ENCODE data around the gene NDUFA11. TPM values are rescaled to one million over a fixed set of nuclear protein-coding genes. Genes with fewer than 3 reads are reported as not detected.

The NDUFA11 gene
- polyA plus RNA-seq, 3 donors: 188 to 552 (median 396) TPM

DNA sequence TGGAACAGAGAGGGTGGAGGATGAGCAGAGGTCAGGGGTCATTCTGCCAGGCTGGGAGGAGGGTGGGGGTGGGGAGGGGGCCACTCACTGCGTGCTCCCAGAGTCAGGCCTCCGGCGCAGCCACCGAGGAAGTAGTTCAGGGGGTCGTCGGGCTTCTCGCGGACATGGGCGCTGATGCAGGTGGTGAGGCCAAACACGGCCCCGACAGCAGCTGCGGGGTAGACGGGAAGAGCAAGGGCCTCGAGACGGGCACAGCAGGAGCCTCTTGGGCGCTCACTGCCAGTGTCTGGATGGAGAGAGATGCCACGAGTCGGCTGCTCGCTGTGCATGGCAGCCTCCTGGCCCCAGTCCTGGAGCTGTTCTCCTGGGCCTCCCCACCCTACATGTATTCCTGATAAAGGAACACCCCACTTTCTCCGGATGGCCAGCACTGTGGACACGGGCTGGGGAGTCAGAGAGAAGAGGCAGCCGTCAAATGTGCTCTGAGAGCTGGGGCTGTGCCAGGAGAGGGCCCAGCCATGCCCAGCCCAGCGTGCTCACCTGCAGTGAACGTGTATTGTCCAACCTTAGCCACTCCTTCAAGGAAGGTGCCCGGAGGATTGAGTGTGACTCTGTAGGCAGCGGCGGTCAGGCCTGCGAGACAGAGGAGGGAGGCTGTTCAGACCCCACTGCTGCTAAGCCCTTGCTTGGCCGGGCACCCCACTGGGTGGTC lies 7.1 kb downstream of the NDUFA11 start:
- Histone ChIP-seq H4K20me1 (ENCODE audit: insufficient read depth, low read length) (peaks cover 44% of the 10 kb centered on the region), H3K27ac (ENCODE audit: low read depth in 1 of 2, low read length in 2 of 2) (no peak overlapping the region), H3K9ac (ENCODE audit: insufficient read depth, low read length, poor library complexity, severe bottlenecking) (no peak overlapping the region), H3K36me3 (replicated peaks in 1 of 2; ENCODE audit: control insufficient read depth in 1 of 2, insufficient read depth in 2 of 2, low read length in 2 of 2) (peaks cover 34 to 38% of the 10 kb centered on the region in 2 donors), H3K4me3 (replicated peaks in 1 of 3; ENCODE audit: low read depth in 2 of 3, low read length in 3 of 3) (no peak overlapping the region), H2AFZ (ENCODE audit: insufficient read depth, low read depth, low read length, poor library complexity, severe bottlenecking) (no peak overlapping the region), H3K27me3 (ENCODE audit: control insufficient read depth in 2 of 2, insufficient read depth in 2 of 2, low read length in 2 of 2) (peaks cover 0 to 11% of the 10 kb centered on the region in 2 donors), H3K79me2 (ENCODE audit: insufficient read depth, low read length) (peaks cover 34% of the 10 kb centered on the region), H3K4me2 (replicated peaks; ENCODE audit: extremely low read depth, low read length, poor library complexity, severe bottlenecking) (no peak overlapping the region), H3K4me1 (ENCODE audit: control insufficient read depth in 1 of 2, insufficient read depth in 2 of 2, low read length in 2 of 2) (no peaks in the 10 kb centered on the region), H3K9me3 (replicated peaks in 1 of 2; ENCODE audit: control insufficient read depth in 1 of 2, insufficient read depth in 1 of 2, low read length in 2 of 2) (no peaks in the 10 kb centered on the region)
- Mint-ChIP-seq H3K4me3 (no peak overlapping the region), H3K4me1 (peaks cover 3% of the 10 kb centered on the region), H3K27ac (peak overlapping the region in 1 of 7 donors; percentile 69), H3K9me3 (no peaks in the 10 kb centered on the region), H3K36me3 (peaks cover 28 to 52% of the 10 kb centered on the region in 2 donors), H3K27me3 (ENCODE audit: low read depth in 3 of 3) (peaks cover 6 to 17% (median 12%) of the 10 kb centered on the region in 3 donors)
- intact Hi-C loops (cut with micrococcal nuclease): no loop called here
- TF ChIP-seq, protein P1, sequence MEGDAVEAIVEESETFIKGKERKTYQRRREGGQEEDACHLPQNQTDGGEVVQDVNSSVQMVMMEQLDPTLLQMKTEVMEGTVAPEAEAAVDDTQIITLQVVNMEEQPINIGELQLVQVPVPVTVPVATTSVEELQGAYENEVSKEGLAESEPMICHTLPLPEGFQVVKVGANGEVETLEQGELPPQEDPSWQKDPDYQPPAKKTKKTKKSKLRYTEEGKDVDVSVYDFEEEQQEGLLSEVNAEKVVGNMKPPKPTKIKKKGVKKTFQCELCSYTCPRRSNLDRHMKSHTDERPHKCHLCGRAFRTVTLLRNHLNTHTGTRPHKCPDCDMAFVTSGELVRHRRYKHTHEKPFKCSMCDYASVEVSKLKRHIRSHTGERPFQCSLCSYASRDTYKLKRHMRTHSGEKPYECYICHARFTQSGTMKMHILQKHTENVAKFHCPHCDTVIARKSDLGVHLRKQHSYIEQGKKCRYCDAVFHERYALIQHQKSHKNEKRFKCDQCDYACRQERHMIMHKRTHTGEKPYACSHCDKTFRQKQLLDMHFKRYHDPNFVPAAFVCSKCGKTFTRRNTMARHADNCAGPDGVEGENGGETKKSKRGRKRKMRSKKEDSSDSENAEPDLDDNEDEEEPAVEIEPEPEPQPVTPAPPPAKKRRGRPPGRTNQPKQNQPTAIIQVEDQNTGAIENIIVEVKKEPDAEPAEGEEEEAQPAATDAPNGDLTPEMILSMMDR (IDR thresholded peaks at IDR 0.05): no peak
- 95% methylated on average over 28 of the region's 29 CpGs for WGBS (ENCODE audit: insufficient coverage)
- DNase-seq: no peak

DNA sequence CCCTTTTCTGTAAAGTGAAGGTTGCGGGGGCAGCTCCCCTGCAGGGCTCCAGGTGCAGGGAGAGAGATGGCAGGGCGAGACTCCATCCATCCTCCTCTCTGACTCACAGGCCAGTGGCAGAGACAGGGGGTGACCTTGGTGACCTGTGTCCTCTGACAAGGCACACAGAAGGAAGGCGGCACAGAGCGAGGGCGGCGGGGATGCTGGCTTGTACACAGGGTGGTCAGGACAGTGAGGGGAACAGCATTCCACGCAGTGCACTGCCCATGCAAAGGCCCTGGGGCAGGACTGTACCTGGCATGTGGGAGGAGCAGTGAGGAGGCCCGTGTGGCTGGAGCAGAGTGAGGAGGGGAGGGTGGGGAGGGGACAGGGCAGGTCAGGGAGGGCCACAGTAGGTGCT lies 7.7 kb downstream of the NDUFA11 start:
- DNase-seq: no peak
- Histone ChIP-seq H3K9ac (ENCODE audit: insufficient read depth, low read length, poor library complexity, severe bottlenecking) (no peak overlapping the region), H3K9me3 (replicated peaks in 1 of 2; ENCODE audit: control insufficient read depth in 1 of 2, insufficient read depth in 1 of 2, low read length in 2 of 2) (no peaks in the 10 kb centered on the region), H3K79me2 (ENCODE audit: insufficient read depth, low read length) (peaks cover 28% of the 10 kb centered on the region), H3K36me3 (replicated peaks in 1 of 2; ENCODE audit: control insufficient read depth in 1 of 2, insufficient read depth in 2 of 2, low read length in 2 of 2) (peaks cover 34 to 38% of the 10 kb centered on the region in 2 donors), H3K27me3 (ENCODE audit: control insufficient read depth in 2 of 2, insufficient read depth in 2 of 2, low read length in 2 of 2) (peaks cover 0 to 14% of the 10 kb centered on the region in 2 donors), H3K4me3 (replicated peaks in 1 of 3; ENCODE audit: low read depth in 2 of 3, low read length in 3 of 3) (no peak overlapping the region), H3K4me2 (replicated peaks; ENCODE audit: extremely low read depth, low read length, poor library complexity, severe bottlenecking) (no peak overlapping the region), H3K4me1 (ENCODE audit: control insufficient read depth in 1 of 2, insufficient read depth in 2 of 2, low read length in 2 of 2) (no peaks in the 10 kb centered on the region), H3K27ac (ENCODE audit: low read depth in 1 of 2, low read length in 2 of 2) (no peak overlapping the region), H2AFZ (ENCODE audit: insufficient read depth, low read depth, low read length, poor library complexity, severe bottlenecking) (no peak overlapping the region), H4K20me1 (ENCODE audit: insufficient read depth, low read length) (peaks cover 41% of the 10 kb centered on the region)
- Mint-ChIP-seq H3K27ac (no peak overlapping the region), H3K4me1 (no peaks in the 10 kb centered on the region), H3K9me3 (no peaks in the 10 kb centered on the region), H3K27me3 (ENCODE audit: low read depth in 3 of 3) (peaks cover 6 to 22% (median 17%) of the 10 kb centered on the region in 3 donors), H3K4me3 (no peak overlapping the region), H3K36me3 (peaks cover 25 to 46% of the 10 kb centered on the region in 2 donors)
- 94% methylated on average over 6 of the region's 8 CpGs for WGBS (ENCODE audit: insufficient coverage)
- intact Hi-C loops (cut with micrococcal nuclease): no loop called here
- TF ChIP-seq, protein P1 (IDR thresholded peaks at IDR 0.05): no peak
